ENCODE measurements around the gene SH3PXD2A.

Gene SH3PXD2A

GRCh38 chr10:103698266-103698665 lies 157.1 kb downstream of the SH3PXD2A start:
- no peak for DNase-seq

GRCh38 chr10:103697787-103698186 lies 157.6 kb downstream of the SH3PXD2A start:
- DNase-seq, result no peak

- DNase-seq, result peak; percentile 63
Observed at GRCh38 chr10:103696411-103697145, 158.8 kb downstream of the SH3PXD2A start.

GRCh38 chr10:103696094-103696410 lies 159.3 kb downstream of the SH3PXD2A start:
- DNase-seq, result no peak

- DNase-seq, result no peak
Observed at GRCh38 chr10:103695584-103696005, 159.8 kb downstream of the SH3PXD2A start.

- no peak for DNase-seq
Observed at GRCh38 chr10:103693812-103694205, 161.6 kb downstream of the SH3PXD2A start.

GRCh38 chr10:103692952-103693811 lies 162.2 kb downstream of the SH3PXD2A start:
- DNase-seq, result peak; percentile 32

- DNase-seq, result no peak
Observed at GRCh38 chr10:103692436-103692951, 162.9 kb downstream of the SH3PXD2A start.

GRCh38 chr10:103691723-103692435 lies 163.5 kb downstream of the SH3PXD2A start:
- no peak for DNase-seq

- no peak for DNase-seq
Observed at GRCh38 chr10:103691267-103691666, 164.1 kb downstream of the SH3PXD2A start.

- DNase-seq, result no peak
Observed at GRCh38 chr10:103690281-103690680, 165.1 kb downstream of the SH3PXD2A start.

- DNase-seq, result no peak
Observed at GRCh38 chr10:103688491-103688890, 166.9 kb downstream of the SH3PXD2A start.

- DNase-seq, result no peak
Observed at GRCh38 chr10:103687718-103688117, 167.7 kb downstream of the SH3PXD2A start.

- DNase-seq, result no peak
Observed at GRCh38 chr10:103687172-103687571, 168.2 kb downstream of the SH3PXD2A start.

GRCh38 chr10:103685880-103686669 lies 169.3 kb downstream of the SH3PXD2A start:
- peak; percentile 80 for DNase-seq

- no peak for DNase-seq
Observed at GRCh38 chr10:103683851-103684250, 171.5 kb downstream of the SH3PXD2A start.

- no peak for DNase-seq
Observed at GRCh38 chr10:103682631-103683030, 172.7 kb downstream of the SH3PXD2A start.

GRCh38 chr10:103681617-103682399 lies 173.6 kb downstream of the SH3PXD2A start:
- DNase-seq, result no peak

GRCh38 chr10:103680869-103681236 lies 174.5 kb downstream of the SH3PXD2A start:
- no peak for DNase-seq

- no peak for DNase-seq
Observed at GRCh38 chr10:103679096-103679790, 176.1 kb downstream of the SH3PXD2A start.

- peak; percentile 85 for DNase-seq
Observed at GRCh38 chr10:103678178-103678526, 177.2 kb downstream of the SH3PXD2A start.
